HG02798 (cell line): Measurements from ENCODE around the gene HBM.
"Not testable (repeated sequence)": the region's sequence is repeated elsewhere in the genome, so short reads cannot be mapped to it uniquely, and the experiment has no call there.

Experiments
- ATAC-seq: cut with Tn5 transposase; IDR thresholded peaks from one replicate; pipeline ENCODE4 v1.9.1; 2021; ENCODE audit warnings: mild to moderate bottlenecking; ENCODE audit not compliant: unreplicated experiment, poor library complexity

The HBM gene

GRCh38 chr16:143456-143855 is 22.3 kb upstream of the HBM start:
- ATAC-seq: no peak

- ATAC-seq: no peak
Measured at GRCh38 chr16:144797-145252, 21.0 kb upstream of the HBM start.

- ATAC-seq: no peak
Measured at GRCh38 chr16:146646-147045, 19.1 kb upstream of the HBM start.

- ATAC-seq: no peak
Measured at GRCh38 chr16:149024-149660, 16.6 kb upstream of the HBM start.

GRCh38 chr16:152141-153128 is 13.3 kb upstream of the HBM start, which contains the start of gene HBZ:
HBZ (plus strand) TSS chr16:152644; CDS start chr16:152910, 266 bp downstream.
- no peak for ATAC-seq

- ATAC-seq: not testable (repeated sequence)
Measured at GRCh38 chr16:153129-153521, 12.7 kb upstream of the HBM start.

- ATAC-seq: not testable (repeated sequence)
Measured at GRCh38 chr16:153550-154216, 12.1 kb upstream of the HBM start.

- ATAC-seq: no peak
Measured at GRCh38 chr16:154217-155030, 11.4 kb upstream of the HBM start.

GRCh38 chr16:155031-155398 is 10.8 kb upstream of the HBM start:
- ATAC-seq: no peak

- no peak for ATAC-seq
Measured at GRCh38 chr16:159136-159849, 6.5 kb upstream of the HBM start.

- not testable (repeated sequence) for ATAC-seq
Measured at GRCh38 chr16:160242-160641, 5.5 kb upstream of the HBM start.

GRCh38 chr16:160691-161190 is 5.0 kb upstream of the HBM start:
- ATAC-seq: no peak

GRCh38 chr16:162271-162991 is 3.3 kb upstream of the HBM start:
- ATAC-seq: no peak

GRCh38 chr16:163139-163538 is 2.6 kb upstream of the HBM start:
- not testable (repeated sequence) for ATAC-seq

GRCh38 chr16:163696-164095 is 2.1 kb upstream of the HBM start:
- not testable (repeated sequence) for ATAC-seq

- ATAC-seq: not testable (repeated sequence)
Measured at GRCh38 chr16:164134-164823, 1.5 kb upstream of the HBM start.

GRCh38 chr16:164827-165538 is 795 bp upstream of the HBM start:
- ATAC-seq: no peak
